HG03469 (cell line): Measurements from ENCODE around the gene AK8.

Experiments used
- ATAC-seq: cut with Tn5 transposase; IDR thresholded peaks from one replicate; pipeline ENCODE4 v1.9.1; 2021; ENCODE audit warnings: mild to moderate bottlenecking, moderate library complexity, moderate number of reproducible peaks; ENCODE audit not compliant: unreplicated experiment

The AK8 gene

GRCh38 chr9:132745756-132746709 lies 132.1 kb downstream of the AK8 start:
- ATAC-seq = no peak

DNA sequence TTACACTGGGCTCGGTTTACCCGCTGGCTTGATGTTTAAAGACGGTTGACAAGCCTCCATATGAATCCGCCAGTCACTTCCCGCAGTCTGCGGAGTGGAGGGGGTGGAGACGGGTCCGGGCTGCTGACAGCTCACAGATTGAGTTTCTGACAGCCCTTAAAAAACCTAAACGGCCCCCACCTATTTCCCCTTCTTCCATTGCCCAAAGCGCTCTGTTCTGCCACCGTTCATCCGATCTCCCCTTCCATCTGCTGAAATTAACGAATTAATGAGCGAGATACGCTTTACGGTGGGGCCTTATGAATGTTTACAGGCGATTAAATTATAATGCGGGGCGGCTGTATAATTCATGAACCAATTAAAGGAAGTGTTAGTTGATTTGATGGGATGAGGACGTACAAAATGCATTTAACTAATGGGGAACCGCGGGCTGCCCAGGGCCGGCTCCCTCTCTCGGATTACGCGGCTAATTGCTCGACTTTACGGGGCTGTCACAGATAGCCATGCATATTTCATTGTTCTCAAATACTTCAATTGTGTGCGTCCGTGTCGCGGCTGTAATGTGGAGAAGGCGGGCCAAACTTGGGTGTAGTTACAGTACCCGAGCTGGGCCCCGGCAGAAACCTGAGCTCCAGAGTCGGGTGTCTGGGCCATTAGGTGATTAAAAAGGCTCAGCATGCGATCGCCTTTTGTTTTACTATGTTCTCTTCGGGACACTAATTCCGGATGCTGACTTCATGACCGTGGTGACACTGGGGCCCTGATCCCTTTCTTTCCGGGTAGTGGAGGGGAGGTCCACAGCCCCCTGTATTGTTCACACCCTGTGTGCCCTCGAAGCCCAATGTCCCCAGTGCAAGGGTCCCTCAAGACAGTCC lies 133.0 kb downstream of the AK8 start:
- no peak for ATAC-seq

DNA sequence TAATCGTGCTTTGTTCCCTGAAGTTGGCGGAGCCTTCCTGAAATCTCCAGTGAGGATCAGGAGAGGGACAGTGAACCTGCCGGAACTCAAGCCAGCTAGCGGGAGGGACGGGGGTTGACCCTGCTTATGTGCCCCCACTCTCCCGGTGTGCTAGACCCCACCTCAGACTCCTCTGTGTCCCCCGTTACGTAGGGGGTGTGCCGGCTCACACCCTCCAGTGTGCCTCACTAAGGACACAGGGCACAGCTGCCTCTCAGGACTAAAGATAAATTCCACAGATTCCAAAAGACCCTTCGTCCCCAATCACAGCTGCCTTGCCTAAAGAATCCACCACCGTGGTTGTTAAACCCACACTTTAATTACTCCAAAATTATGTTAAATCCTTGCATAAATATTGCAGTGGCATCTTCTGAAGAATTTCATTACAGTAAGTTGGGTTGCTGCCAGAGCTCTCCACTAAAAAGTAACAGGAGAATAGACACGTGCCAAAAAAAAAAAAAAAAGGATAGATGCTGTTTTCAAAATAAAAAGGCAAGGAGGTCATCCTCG lies 134.1 kb downstream of the AK8 start:
- no peak for ATAC-seq

DNA sequence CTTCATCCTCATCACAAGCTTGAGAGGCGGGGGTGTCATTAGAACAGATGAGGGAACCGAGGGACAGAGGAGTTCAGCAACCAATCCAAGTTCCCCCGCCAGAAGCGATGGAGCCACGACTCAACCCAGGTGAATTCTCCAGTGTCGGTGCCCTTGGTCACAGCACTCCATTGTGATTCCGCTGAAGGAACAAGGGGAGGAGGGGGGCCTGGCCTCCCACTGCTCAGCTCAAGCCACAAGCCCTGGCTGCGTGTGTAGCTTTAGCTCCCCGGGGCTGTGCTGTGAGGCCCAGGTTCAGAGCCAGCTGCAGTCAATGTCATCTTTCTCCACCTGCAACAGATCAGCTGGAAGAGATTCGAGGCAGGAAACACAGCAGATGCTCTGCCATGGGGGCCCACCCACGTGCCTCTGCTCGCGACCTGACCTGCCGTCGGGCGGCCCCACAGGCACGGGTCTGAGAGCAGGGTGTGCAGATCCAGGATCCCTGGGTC lies 135.2 kb downstream of the AK8 start:
- no peak for ATAC-seq

GRCh38 chr9:132740526-132741309 lies 137.4 kb downstream of the AK8 start:
- no peak for ATAC-seq

DNA sequence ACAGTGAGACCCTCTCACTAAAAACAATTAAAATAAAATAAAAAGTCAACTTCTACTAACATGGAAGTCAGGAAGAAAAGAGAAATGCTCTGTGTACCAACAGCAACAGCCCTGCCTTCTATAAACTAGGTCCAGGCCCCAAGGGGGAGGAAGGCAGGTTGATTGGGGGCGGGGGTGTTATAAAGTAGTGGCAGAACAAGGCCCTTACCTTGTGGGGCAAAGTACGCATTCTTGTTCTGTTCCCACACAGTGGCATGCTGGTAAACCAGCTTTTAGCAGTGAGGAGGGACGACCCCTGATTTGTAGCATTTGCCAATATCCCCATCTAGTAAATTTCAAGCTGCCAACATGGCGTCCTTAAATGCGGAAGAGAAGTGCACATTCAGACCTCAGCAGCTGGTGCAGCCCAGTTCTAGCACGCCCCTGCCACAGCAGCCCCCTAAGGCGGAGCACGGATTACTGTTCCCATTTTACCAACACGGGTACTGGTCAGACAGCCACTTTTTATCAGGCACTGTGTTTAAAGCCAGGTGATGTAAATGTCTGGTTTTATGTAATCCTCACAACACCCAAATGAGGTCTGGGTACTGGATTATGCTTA lies 138.3 kb downstream of the AK8 start:
- ATAC-seq = no peak

DNA sequence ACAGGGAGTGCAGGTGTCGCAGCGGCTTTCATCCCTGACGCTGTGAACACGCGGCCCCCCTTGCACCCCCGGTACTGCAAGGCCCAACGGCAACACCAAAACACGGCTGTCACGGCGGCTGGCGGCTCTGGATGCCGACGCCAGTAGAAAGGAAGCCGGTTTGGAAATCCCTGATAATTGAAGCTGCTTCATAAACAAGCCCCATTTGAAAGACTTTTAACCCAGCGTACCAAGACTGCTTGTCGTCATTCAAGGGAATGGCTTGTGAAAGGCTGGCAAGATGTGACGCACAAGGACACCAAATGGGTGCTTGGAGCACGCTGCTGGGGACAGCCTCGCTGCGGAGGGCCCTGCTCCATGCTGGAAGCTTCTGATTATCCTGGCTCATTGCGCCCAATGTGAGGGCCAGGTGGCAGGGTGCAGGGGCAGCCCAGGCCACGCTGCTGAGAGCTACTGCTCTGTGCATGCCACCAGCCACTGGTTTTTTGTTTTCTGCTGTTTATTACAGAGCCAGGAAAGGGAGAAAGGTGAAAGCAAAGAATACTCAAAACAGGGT lies 144.7 kb downstream of the AK8 start:
- ATAC-seq = no peak

DNA sequence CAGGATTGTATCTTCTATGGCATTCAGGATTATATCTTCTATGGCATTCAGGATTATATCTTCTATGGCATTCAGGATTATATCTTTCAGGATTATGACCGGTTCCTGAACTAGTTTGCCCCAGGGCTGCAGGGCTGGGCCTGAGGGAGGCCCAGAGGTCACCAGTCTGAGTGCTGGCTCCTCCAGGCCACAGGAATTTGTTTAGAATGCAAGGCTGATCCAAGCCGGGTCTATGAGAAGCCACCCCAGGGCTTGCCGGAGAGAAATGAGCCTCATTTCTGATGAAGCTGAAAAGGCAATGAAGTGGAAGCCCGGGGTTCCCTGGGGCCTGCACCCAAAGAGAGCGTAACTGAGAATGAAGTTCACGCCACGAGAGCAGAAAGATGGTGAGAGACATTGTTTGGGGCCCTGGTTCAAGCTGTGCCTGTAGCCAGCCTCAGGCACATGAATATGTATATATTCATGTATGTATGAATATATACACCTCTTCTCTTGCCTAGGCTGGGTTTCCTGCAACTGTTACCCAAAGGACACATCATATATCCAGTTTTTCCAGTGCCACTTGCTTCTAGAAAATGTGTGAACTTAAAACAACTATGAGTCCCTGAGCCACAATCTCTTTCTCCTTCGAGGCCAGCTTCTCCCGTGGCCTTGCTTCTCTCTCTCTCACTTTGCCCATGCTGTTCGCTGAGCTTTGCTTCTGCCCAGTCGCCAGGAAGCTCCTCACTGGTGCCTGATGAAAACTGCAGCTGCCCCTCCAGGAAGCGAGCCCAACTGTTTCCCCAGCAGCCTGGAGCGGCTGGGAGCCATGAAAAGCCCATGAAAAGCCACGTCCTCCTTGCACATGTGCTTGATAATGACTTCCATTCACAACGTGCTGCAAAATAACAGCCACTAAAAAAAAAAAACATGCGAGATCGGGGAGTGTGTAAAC lies 145.5 kb downstream of the AK8 start:
- ATAC-seq = no peak

DNA sequence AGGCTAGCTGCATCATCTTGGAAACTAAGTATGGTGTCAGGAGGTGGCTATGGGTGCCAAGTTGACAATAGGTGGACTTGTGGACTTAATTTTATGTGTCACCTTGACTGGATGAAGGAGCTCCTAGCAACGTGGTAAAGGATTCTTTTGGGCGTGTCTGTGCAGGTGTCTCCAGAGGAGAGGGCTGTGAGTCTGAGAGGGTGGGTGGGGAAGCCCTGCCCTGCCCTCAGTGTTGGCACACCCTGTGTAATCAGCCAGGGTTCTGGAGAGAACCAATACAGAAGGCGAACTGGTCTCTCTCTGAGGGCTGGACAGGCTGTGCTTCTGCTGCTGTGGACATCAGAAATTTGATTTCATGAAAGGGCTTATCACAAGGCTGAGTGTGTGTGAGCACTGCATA lies 146.9 kb downstream of the AK8 start:
- no peak for ATAC-seq

GRCh38 chr9:132730054-132731033 lies 147.7 kb downstream of the AK8 start:
- ATAC-seq = no peak

DNA sequence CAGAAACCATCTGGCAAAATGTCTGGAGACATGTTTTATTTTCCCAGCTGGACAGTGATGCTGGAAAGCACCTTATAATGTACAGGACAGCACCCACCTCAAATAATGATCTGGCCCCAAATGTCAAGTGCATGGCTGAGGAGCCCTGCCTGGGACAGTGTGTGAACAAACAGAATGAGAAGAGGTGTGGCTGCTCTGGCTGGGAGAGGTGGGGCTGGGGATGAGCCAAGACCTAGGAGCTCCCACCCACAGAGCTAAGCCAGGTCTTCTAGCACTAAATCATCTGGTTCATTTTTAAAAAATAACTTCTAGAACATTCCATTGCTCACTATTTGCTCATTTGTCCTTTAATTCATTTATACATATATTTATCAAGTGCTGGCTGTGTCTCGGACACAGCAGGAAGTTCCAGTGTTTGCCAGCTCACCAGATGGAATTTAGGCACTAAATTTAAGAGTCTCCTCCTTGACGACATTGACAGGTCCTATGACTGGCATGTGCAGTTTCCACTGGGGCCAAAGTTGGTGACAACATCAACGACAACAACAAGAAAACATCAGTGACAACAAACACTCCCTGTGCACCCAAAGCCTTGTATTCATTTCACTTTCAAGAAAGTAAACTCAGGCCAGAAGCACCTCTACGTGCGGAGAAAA lies 148.7 kb downstream of the AK8 start:
- no peak for ATAC-seq

DNA sequence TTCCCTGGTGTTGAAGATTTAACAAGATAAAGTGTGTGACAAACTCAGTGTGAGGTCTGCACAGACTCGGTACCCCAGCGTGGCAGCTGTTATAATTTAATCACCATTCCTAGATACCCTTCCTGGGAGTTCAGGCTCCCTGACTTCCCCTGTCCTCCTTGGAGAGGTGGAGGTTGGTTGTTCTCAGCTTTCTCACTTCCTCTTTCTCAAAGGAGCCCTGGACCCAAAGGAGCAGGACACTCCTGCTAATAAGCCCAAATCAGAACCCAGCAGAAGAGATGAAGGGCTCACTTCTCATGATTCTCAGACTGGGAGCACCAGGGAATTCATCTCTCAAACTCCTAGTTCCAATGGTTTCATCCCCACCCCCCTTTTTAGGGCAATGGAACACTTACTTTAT lies 149.6 kb downstream of the AK8 start:
- ATAC-seq = no peak

GRCh38 chr9:132728071-132728470 lies 150.0 kb downstream of the AK8 start:
- no peak for ATAC-seq

DNA sequence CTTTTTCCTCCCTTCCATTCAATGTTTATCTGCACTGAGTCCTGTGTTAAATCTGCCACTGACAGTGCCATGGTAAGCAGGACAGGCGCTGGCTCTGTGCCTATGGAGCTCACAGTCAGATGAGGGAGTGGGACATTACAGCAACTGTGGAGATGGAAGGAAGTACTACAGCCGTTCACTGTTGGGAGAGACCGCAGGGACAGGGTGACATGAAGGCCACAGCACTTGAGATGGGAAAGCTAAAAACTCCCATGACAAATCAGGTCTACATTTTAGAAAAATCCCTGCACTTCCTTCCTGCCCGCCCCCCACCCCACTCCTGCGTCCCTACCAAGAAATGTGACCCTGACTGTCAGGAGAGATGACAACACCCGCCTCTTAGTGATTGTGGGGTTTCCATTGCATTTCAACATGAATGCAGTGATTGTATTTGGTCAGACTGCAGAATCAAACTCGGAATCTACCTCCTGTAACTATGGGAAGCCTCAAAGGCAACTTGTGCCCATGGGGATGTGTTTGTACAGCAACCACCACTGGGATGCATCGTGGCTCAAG lies 151.4 kb downstream of the AK8 start:
- ATAC-seq = no peak

- ATAC-seq = no peak
Observed at GRCh38 chr9:132725306-132725705, 152.8 kb downstream of the AK8 start.

- no peak for ATAC-seq
Observed at GRCh38 chr9:132723809-132724208, 154.3 kb downstream of the AK8 start.
